Measurements from ENCODE around the gene GARIN5B. TPM values are rescaled to one million over a fixed set of nuclear protein-coding genes. Genes with fewer than 3 reads are reported as not detected.
A peak's percentile ranks its signal among the peaks of the same experiment; 100 is the strongest.

GARIN5B gene
- total RNA-seq, 3 donors from 2014 or later: not detected

DNA sequence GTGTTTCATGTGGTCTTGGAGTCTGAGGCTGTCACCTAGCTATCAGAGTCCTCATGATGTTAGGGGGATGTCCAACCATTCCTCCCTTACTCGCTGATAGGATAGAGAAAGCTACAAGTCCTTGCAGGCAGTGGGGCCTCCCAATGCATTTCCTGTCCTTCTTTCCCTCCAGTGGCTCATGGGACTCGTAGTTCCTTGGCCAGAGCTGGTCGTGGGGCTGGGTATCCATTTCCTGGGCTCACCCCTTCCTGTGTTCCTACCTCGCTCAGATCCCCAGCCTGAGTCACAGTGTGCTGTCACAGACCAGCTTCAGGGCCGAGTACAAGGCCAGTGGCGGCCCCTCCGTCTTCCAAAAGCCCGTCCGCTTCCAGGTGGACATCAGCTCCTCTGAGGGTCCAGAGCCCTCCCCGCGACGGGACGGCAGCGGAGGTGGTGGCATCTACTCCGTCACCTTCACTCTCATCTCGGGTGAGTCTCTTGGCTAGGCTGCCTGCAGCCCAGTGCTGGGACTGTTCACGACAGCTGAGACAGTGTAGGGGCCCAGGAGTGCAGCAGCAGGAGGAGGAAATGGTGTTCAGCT is 57.0 kb downstream of the GARIN5B start:
- no peak overlapping the region for H3K4me3 ChIP-seq
- H3K9me3 ChIP-seq: no peaks in the 10 kb centered on the region
- intact Hi-C loops (cut with DNase I, micrococcal nuclease): loop anchor here in 1 of 2 donors (10.0 kb wide), 1 partner anchor 79 kb away; the partner anchor contains the start of genes RPL28 and TMEM238
- ATAC-seq (no peak), DNase-seq (no peak)
- H3K36me3 ChIP-seq (ENCODE audit: low read depth): no peaks in the 10 kb centered on the region
- TF ChIP-seq, protein P1, sequence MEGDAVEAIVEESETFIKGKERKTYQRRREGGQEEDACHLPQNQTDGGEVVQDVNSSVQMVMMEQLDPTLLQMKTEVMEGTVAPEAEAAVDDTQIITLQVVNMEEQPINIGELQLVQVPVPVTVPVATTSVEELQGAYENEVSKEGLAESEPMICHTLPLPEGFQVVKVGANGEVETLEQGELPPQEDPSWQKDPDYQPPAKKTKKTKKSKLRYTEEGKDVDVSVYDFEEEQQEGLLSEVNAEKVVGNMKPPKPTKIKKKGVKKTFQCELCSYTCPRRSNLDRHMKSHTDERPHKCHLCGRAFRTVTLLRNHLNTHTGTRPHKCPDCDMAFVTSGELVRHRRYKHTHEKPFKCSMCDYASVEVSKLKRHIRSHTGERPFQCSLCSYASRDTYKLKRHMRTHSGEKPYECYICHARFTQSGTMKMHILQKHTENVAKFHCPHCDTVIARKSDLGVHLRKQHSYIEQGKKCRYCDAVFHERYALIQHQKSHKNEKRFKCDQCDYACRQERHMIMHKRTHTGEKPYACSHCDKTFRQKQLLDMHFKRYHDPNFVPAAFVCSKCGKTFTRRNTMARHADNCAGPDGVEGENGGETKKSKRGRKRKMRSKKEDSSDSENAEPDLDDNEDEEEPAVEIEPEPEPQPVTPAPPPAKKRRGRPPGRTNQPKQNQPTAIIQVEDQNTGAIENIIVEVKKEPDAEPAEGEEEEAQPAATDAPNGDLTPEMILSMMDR (IDR thresholded peaks at IDR 0.05): no peak
- no peaks in the 10 kb centered on the region for H3K4me1 ChIP-seq (ENCODE audit: low read depth)

DNA sequence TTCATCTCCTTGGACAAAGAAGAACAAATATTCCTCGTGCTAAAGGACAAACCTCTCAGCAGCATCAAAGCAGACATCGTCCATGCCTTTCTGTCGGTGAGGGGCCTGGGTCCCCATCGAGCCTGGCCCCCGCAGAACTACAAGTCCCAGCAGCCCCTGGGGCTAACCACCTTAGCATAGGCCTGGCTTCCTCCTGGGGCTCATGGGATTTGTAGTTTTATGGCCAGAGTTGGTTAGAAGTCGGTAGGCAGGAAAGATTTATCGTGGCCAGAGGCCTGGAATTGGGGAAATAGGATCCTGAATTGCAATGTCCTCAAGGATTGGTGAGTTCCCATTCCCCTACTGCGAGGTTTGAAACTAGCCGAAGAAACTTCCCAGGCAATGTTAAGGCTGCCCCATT is 57.6 kb downstream of the GARIN5B start:
- H3K9me3 ChIP-seq: no peaks in the 10 kb centered on the region
- peak; percentile 51 for ATAC-seq
- TF ChIP-seq, protein P1 (IDR thresholded peaks at IDR 0.05): no peak
- intact Hi-C loops (cut with DNase I, micrococcal nuclease): loop anchor here in 1 of 2 donors (10.0 kb wide), 1 partner anchor 79 kb away; the partner anchor contains the start of genes RPL28 and TMEM238
- H3K36me3 ChIP-seq (ENCODE audit: low read depth): no peaks in the 10 kb centered on the region
- H3K4me3 ChIP-seq: no peak overlapping the region
- peak in 2 of 3 donors; percentile 52 to 61 for DNase-seq
- no peaks in the 10 kb centered on the region for H3K4me1 ChIP-seq (ENCODE audit: low read depth)

DNA sequence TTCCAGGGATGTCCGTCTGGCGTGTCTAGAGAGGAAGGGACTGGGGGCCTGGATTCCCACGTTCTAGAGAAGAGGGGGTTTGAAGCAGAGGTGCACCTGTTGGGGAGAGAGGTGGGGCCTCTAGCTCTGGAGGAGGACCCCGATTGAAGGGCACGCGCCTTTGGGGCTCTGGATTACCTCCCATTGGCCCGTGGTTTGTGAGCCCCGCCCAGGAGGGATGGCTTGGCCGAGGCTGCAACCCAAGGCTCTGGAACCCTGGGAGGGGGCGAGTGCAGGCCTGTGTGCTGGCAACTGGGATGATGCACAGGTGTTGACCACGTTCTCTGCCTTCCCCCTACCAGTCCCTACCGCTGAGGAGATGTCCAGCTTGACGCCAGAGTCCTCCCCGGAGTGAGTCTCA is 58.1 kb downstream of the GARIN5B start:
- intact Hi-C loops (cut with DNase I, micrococcal nuclease): loop anchor here in 1 of 2 donors (10.0 kb wide), 1 partner anchor 80 kb away; the partner anchor contains the start of genes RPL28 and TMEM238
- Histone ChIP-seq H3K4me1 (ENCODE audit: low read depth) (no peaks in the 10 kb centered on the region), H3K36me3 (ENCODE audit: low read depth) (no peaks in the 10 kb centered on the region), H3K4me3 (no peak overlapping the region), H3K9me3 (no peaks in the 10 kb centered on the region)
- TF ChIP-seq, protein P1 (IDR thresholded peaks at IDR 0.05): no peak
- ATAC-seq (no peak), DNase-seq (no peak)

Other genes with a start within 250 kb of the GARIN5B start
- gene PPP1R12C, start 245.6 kb downstream of the GARIN5B start, total RNA-seq: 100 to 1,000 TPM in 2 of 3 donors, 10 to 100 TPM in 1; 99.8 to 236 (median 112) TPM
- 1 to 10 TPM in 1 of 3 donors, under 1 TPM in 2; 0.63 to 1.1 (median 0.65) TPM for gene TNNT1, start 214.1 kb downstream of the GARIN5B start, total RNA-seq
- gene TNNI3, start 205.5 kb downstream of the GARIN5B start, total RNA-seq: 1 to 10 TPM in 1 of 3 donors, not detected in 2; 2.2 TPM
- gene DNAAF3, start 196.6 kb downstream of the GARIN5B start, total RNA-seq: 1 to 10 TPM in 1 of 3 donors, under 1 TPM in 2; 0.54 to 1.0 (median 0.69) TPM
- 1 to 10 TPM; 1.0 to 2.9 (median 1.2) TPM for gene SYT5, start 183.0 kb downstream of the GARIN5B start, total RNA-seq
- gene PTPRH, start 153.8 kb downstream of the GARIN5B start, total RNA-seq: 100 to 1,000 TPM in 1 of 3 donors, 10 to 100 TPM in 2; 62.3 to 181 (median 94.8) TPM
- 1 to 10 TPM; 3.4 to 4.5 (median 3.7) TPM for gene TMEM86B, start 134.5 kb downstream of the GARIN5B start, total RNA-seq
- 10 to 100 TPM; 60.0 to 72.9 (median 65.9) TPM for gene PPP6R1, start 104.2 kb downstream of the GARIN5B start, total RNA-seq
- gene HSPBP1, start 83.2 kb downstream of the GARIN5B start, total RNA-seq: 10 to 100 TPM; 25.6 to 36.0 (median 29.5) TPM
- 10 to 100 TPM in 1 of 3 donors, 1 to 10 TPM in 2; 1.6 to 18.1 (median 1.9) TPM for gene BRSK1, start 79.3 kb downstream of the GARIN5B start, total RNA-seq
- 10 to 100 TPM; 31.6 to 62.1 (median 36.4) TPM for gene TMEM150B, start 37.9 kb downstream of the GARIN5B start, total RNA-seq
- 10 to 100 TPM; 14.7 to 19.3 (median 16.5) TPM for gene KMT5C, start 23.4 kb downstream of the GARIN5B start, total RNA-seq
- 10 to 100 TPM; 16.6 to 30.0 (median 17.2) TPM for gene COX6B2, start 8.5 kb downstream of the GARIN5B start, total RNA-seq
- under 1 TPM; 0.24 to 0.32 (median 0.29) TPM for gene IL11, start 7.2 kb upstream of the GARIN5B start, total RNA-seq
- not detected for gene TMEM190, start 13.6 kb upstream of the GARIN5B start, total RNA-seq
- 10 to 100 TPM; 31.4 to 84.2 (median 68.0) TPM for gene TMEM238, start 21.0 kb upstream of the GARIN5B start, total RNA-seq
- gene RPL28, start 22.7 kb upstream of the GARIN5B start, total RNA-seq: 1,000 to 10,000 TPM in 2 of 3 donors, 100 to 1,000 TPM in 1; 942 to 1,365 (median 1,241) TPM
- 10 to 100 TPM; 14.0 to 41.6 (median 23.0) TPM for gene UBE2S, start 44.5 kb upstream of the GARIN5B start, total RNA-seq
- under 1 TPM in 1 of 3 donors, not detected in 2; 0.35 TPM for gene SHISA7, start 80.0 kb upstream of the GARIN5B start, total RNA-seq
- 10 to 100 TPM; 65.8 to 88.4 (median 86.9) TPM for gene ISOC2, start 98.4 kb upstream of the GARIN5B start, total RNA-seq
- not detected for gene C19orf85, start 101.5 kb upstream of the GARIN5B start, total RNA-seq
- 10 to 100 TPM in 1 of 3 donors, 1 to 10 TPM in 2; 6.8 to 11.1 (median 7.9) TPM for gene ZNF628, start 113.4 kb upstream of the GARIN5B start, total RNA-seq
- gene NAT14, start 121.9 kb upstream of the GARIN5B start, total RNA-seq: 10 to 100 TPM in 1 of 3 donors, 1 to 10 TPM in 2; 3.9 to 21.7 (median 5.5) TPM
- gene SSC5D, start 125.2 kb upstream of the GARIN5B start, total RNA-seq: 10 to 100 TPM in 1 of 3 donors, 1 to 10 TPM in 2; 2.6 to 35.0 (median 4.0) TPM
- gene SBK2, start 173.9 kb upstream of the GARIN5B start, total RNA-seq: not detected
- under 1 TPM in 2 of 3 donors, not detected in 1; 0.34 to 0.54 TPM for gene SBK3, start 182.3 kb upstream of the GARIN5B start, total RNA-seq
- 10 to 100 TPM in 1 of 3 donors, 1 to 10 TPM in 2; 6.2 to 13.6 (median 7.2) TPM for gene ZNF579, start 217.6 kb upstream of the GARIN5B start, total RNA-seq
- 10 to 100 TPM; 15.7 to 20.3 (median 20.0) TPM for gene FIZ1, start 236.3 kb upstream of the GARIN5B start, total RNA-seq
- 10 to 100 TPM; 25.5 to 27.1 (median 26.5) TPM for gene ZNF524, start 237.0 kb upstream of the GARIN5B start, total RNA-seq
- 10 to 100 TPM; 12.7 to 18.5 (median 13.2) TPM for gene ZNF865, start 242.4 kb upstream of the GARIN5B start, total RNA-seq

Measured in mucosa of descending colon (tissue), 3 donors.